GM18498 (cell line): ENCODE data around the gene CDYL.
A peak's percentile ranks its signal among the peaks of the same experiment; 100 is the strongest.

Experiments
- ATAC-seq: cut with Tn5 transposase; IDR thresholded peaks from one replicate; pipeline ENCODE4 v1.9.1; 2021; ENCODE audit warnings: mild to moderate bottlenecking, moderate library complexity; ENCODE audit not compliant: unreplicated experiment

CDYL gene

DNA sequence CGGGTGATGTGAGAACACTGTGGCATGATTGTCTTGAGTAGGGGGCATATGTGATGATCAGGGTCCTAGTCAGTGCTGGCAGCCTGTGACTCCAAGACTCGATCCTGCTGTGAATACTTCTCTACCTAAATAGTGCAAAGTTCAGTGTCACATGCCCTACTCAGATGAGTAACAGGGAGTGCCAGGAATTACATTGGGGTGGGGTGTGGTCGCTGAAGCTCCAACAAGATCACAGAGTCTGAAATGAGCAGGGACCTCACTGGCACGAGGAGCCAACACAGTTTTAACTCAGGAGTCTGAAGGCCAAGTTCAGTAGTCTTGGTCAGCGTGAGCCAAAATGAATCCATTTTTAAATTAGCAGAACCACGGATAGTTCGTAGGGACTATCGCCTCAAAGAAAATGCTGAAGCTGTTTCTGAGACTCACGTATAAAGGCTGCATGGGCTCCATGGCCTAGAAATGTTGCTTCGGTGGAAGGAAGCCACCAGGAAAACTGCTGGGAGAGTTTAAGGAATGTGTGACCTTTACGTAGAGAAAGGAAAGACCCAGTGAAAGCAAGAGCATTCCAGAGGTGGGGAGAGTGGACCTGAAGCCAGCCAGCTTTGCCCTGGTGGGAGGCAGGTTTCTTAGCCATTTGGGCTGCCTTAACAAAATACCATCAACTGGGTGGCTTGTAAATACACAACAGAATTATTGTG lies 155.5 kb downstream of the CDYL start:
- ATAC-seq, result no peak

- no peak for ATAC-seq
Measured at GRCh38 chr6:4932228-4932903, 156.2 kb downstream of the CDYL start.

DNA sequence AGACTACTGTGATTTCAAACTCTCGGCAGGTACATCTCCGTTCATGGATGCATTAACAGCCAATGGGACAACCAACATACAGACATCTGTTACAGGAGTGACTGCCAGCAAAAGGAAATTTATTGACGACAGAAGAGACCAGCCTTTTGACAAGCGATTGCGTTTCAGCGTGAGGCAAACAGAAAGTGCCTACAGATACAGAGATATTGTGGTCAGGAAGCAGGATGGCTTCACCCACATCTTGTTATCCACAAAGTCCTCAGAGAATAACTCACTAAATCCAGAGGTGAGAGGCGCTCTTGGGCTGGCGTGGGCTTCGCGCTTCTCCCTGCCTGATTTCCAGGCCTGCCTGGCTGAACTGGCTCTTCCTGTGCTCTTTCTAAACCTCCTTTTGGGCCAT lies 159.3 kb downstream of the CDYL start:
- ATAC-seq, result peak; percentile 64

GRCh38 chr6:4935975-4936680 lies 159.9 kb downstream of the CDYL start:
- no peak for ATAC-seq

GRCh38 chr6:4936681-4937041 lies 160.5 kb downstream of the CDYL start:
- no peak for ATAC-seq

- no peak for ATAC-seq
Measured at GRCh38 chr6:4937414-4937813, 161.2 kb downstream of the CDYL start.

DNA sequence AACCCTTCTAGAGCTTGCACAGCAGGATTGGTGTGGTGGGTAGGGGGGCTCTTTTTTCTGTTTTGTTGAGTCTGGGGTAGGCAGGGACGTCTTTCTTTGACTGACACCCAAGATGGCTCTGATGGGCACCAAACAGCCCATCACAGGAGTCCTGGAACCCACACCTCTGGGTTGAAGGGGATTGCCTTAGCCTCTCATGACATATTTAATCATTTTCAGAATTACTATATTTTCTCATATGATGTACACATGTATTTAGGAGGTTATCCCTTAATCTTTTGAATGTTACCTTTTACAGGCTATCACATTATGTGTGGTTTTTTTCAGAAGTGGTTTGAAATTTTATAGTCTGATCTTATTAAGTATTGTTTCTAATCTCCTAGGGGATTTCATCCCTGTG lies 163.0 kb downstream of the CDYL start:
- no peak for ATAC-seq

DNA sequence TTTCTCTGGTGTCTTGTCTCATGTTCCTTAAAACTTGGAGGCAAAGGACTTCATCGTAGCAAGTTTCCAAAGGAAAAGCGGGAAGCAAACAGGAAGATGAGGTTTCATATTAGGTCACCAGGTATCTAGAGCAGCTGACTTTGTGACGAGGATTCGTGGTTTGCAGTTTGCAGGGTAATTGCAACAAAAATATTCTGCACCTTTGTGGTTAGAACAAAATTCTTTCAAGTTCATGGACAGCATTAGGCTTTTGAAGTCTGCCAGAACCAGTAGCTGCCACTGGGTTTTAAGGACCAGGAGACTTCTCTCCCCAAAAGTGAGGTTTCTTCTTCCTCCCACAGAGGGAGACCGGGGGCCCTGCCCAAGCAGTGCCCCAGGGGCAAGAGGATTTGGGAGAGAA lies 164.2 kb downstream of the CDYL start:
- ATAC-seq, result no peak

DNA sequence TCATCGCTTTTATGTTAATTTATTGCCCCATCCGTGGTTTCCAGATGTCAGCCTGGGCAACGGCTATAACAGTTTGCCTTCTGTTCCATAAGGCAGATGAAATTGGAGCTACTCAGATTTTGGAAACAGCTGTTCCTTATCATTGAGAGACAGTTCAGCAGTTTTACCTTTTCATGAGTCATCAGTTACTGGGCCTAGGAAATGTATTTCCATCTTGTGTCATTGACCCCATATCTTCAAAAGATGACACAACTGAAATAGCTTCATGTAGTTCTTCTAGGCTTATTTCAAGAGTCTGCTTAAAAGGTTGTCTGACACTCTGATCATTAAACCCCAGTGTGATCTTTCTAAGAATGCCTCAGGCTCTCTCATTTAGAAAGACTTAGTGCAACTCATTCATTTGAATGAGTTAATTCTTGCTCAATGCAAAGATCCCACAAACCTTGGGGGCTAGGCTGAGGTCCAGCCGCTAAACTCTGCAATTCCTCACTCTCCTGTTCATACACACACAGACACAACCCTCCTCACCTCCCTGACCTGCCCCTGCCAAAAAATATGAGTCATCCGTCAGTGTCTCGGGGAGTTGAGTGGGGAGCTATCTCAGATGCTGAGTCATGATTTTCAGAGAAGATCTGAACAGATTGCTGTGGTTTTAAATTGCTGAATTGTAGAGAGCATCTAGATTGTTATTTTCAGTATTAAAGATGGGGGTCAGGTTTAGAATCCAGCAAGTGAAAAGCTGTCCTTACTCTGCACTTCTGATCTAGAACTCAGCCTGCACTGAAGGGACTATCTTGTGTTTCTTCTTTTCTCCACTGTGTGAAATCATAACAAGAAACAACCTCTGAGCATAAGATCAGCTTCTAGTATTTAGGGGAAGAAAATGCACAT lies 165.8 kb downstream of the CDYL start:
- ATAC-seq, result peak; percentile 79

DNA sequence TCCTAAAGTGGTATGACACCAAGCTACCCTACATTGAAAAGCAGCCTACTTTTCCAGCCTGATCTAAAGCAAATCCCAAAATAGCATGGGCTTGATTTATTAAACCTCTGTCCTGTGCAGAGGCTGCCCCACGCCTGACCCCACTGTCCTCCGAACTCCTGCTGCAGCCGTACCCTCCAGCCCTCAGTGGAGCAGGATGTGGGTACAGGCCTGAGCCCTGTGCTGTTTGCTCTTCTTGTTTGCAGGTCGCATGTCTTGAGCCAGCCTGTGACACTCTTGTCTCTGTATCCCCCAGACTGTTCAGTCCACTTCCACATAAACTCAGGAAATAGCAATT lies 166.4 kb downstream of the CDYL start:
- ATAC-seq, result no peak

DNA sequence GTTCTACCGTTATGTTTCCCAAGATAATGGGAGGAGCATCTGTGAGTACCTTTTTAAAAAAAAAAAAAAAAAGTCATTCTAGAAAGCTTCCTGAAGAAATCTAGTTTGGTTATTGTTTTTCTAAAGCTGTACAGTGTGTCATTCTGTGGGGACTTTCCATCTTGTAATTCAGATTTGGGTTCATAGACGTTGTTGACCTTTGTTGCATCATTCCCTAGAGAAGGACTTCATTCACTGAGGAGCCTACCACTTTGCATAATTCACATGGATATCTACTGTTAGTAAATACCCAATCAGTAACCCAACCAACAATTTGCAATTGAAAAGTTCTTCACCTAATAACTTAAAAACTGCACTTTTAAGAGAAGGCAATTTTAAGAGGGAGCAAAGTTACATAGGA lies 167.5 kb downstream of the CDYL start:
- ATAC-seq, result no peak

GRCh38 chr6:4944325-4944724 lies 168.1 kb downstream of the CDYL start:
- no peak for ATAC-seq

DNA sequence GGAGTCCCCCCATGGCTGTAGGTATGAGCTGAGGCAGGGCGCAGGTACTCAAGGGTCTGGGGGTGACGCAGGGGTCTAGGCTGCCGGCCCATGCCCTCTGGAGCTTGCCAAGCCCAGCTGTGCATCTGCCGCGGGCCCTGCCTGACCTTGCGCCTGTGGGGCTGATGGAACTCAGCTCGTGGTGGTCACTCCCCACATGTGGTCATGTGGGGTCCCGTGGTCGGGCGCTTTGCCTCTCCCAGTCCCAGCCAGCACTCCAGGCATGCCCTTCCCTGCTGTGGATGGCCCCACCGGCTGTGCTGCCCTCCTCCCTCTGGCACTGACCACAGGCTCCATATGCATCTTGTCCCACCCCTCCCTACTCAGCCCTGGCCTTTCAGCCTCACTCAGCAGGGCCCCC lies 170.3 kb downstream of the CDYL start:
- no peak for ATAC-seq

DNA sequence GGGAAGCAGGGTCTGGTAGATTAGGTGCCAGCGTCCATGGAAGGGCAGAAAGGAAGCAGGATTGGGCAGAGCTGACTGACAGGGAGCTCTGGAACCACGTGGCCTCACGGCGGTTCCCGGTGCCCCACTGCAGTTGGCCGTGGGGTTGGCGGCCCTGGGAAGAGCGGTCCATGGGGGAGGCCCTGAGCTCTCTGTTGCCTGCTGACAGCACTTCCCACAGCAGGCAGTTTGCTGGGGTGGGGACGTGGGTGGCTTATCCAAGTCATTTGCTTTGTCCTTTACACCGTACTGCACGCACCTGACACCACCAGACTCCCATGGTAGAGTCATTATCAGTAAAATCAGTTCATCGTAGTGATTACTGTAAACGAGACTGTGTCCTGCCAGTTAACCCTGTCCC lies 171.5 kb downstream of the CDYL start:
- no peak for ATAC-seq

- no peak for ATAC-seq
Measured at GRCh38 chr6:4948781-4949450, 172.7 kb downstream of the CDYL start.

DNA sequence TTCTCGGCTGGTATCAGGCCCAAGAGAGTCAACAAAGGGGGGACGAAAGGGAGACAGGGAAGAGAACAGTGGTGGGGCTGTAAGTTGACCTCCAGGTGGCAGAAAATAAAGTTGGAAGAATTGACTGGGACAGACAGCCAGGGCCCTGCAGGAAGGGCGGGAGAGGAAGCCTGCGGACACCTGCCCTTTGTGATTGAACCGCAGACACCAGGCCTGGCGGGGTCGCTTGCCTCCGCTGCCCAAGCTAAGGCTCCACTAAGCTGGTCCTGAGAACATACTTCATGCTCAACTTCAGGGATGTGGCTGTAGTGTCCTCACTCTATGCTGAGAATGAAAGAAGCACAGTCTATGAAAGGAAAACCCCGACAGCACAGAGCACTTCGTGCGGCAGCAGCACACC lies 173.9 kb downstream of the CDYL start:
- ATAC-seq, result no peak

DNA sequence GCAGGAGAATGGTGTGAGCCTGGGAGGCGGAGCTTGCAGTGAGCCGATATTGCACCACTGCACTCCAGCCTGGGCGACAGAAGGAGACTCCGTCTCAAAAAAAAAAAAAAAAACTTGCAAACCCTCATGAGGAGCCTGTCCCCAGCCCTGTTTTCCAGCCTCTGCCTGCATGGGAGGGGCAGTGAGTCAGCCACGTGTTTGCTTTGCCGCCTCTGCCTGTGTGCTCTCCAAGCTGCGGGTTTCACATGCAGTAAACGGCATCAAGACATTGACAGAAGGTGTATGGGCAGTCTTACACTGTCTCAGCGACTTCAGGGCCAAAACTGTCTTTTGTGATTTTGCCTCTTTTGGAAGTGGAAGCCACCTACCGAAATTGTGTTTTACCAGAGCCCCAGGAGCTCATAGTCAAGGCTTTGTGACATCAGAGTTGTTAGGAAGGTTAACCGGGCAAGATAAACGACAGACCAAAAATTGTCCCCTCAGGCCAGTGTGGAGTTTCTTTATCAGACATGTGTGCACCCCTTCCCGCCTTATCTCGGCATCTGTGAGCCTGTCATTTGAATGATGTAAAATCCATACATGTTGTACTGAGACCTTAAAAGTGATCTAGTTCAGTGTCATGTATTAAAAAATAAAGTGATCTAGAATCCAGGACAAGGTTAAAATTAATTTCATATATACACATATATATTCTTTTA lies 174.8 kb downstream of the CDYL start:
- no peak for ATAC-seq

GRCh38 chr6:4953440-4953839 lies 177.2 kb downstream of the CDYL start:
- no peak for ATAC-seq

DNA sequence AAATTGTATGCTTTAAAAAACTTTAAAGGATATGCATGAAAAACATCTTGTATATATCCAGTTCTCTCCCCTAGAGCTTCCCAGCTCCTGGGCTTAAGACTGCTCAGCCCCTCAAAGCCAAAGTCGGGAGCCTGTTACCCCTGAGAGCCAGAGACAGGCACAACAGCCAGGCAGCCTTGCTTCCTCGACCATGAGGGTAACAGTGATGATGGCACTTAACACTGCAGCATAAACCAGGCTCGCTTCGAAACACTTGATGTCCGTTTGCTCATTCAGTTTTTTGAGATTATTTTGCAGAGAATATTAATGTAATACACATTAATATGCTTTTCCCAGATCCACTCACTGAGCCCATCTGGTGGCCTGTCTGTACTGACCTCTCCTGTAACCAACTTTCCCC lies 180.4 kb downstream of the CDYL start:
- ATAC-seq, result no peak

DNA sequence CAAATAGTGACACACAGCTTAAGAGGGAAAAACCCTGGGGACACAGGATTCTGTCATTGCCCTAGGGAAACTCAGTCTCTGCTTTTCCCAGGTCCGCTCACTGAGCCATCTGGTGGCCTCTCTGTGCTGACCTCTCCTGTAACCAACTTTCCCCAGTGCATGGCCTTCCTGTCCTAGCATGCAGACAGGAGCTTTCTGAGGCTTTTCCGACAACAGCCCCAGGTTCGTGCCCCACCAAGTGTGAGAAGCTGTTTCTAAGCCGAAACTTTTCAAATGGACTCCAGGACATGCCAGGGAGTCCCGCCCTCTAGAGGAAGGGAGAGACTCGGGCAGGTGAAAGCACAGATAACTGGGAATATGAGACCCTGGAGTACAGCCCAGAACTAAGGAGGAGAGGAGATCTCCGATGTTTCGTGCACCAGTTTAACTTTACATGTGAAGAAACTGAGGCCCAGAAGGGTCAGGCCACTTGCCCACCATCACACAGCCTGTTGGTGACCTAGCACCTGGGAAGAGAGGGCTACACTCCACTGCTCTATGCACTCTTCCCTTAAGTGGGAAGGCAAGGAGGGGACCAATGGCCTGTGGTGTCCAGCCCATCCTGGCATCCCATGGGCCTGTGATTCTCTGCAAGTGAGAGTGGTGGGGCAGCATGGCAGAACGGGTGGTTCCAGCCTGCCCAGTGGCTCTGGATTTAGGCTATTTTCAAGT lies 181.5 kb downstream of the CDYL start:
- ATAC-seq, result no peak
